Neural progenitor cell (in vitro differentiated cells): ENCODE measurements around the gene TIFAB.

ENCODE experiments used
- EZH2 ChIP-seq: fragments of 200-600 bp; sonication (generic); IDR thresholded peaks from 2 replicates; pipeline ENCODE4 v1.6.1; 2017; ENCODE audit warnings: antibody characterized with exemption, mild to moderate bottlenecking, moderate library complexity
- TF ChIP-seq, protein P1 (sequence below): fragments of 200-600 bp; sonication (generic); IDR thresholded peaks from 2 replicates; pipeline ENCODE4 v1.5.1; 2017; ENCODE audit warnings: antibody characterized with exemption, mild to moderate bottlenecking

DNA sequence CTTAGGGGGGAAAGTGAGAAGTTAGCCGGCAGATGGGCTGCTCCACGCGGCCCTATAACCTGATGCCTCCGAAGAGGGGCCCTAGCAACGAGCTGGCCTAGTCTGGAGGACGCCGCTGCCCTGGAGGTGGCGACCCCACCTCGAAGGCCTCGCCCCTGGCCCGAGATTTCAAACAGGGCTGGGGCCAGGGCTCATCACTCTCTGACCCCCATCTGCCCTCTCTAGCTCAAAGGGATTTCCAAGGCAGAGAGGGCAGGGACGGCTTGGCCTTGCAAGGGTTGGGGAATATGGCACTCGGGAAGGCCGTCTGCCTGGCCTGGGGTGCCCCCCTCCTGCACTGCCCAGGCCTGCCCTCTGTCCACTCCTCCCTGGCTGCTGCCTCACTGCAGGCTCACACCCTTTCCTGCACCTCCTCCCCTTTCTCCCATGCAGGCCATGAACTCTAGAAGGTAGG is 25.5 kb upstream of the TIFAB start:
- TF ChIP-seq, protein P1, sequence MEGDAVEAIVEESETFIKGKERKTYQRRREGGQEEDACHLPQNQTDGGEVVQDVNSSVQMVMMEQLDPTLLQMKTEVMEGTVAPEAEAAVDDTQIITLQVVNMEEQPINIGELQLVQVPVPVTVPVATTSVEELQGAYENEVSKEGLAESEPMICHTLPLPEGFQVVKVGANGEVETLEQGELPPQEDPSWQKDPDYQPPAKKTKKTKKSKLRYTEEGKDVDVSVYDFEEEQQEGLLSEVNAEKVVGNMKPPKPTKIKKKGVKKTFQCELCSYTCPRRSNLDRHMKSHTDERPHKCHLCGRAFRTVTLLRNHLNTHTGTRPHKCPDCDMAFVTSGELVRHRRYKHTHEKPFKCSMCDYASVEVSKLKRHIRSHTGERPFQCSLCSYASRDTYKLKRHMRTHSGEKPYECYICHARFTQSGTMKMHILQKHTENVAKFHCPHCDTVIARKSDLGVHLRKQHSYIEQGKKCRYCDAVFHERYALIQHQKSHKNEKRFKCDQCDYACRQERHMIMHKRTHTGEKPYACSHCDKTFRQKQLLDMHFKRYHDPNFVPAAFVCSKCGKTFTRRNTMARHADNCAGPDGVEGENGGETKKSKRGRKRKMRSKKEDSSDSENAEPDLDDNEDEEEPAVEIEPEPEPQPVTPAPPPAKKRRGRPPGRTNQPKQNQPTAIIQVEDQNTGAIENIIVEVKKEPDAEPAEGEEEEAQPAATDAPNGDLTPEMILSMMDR: no peak
- no peak for TF ChIP-seq EZH2
